HG02870 (cell line): ENCODE measurements around the gene HSPB7.
"Not testable (repeated sequence)": the region's sequence is repeated elsewhere in the genome, so short reads cannot be mapped to it uniquely, and the experiment has no call there.

Source experiments
- ATAC-seq: cut with Tn5 transposase; IDR thresholded peaks from one replicate; pipeline ENCODE4 v1.9.1; 2021; ENCODE audit warnings: mild to moderate bottlenecking, moderate library complexity; ENCODE audit not compliant: unreplicated experiment

HSPB7 gene

GRCh38 chr1:16023050-16023653, 5.3 kb upstream of the HSPB7 start:
- no peak for ATAC-seq

GRCh38 chr1:16022393-16022792, 4.5 kb upstream of the HSPB7 start:
- ATAC-seq: no peak

- ATAC-seq: no peak
These were observed 3.8 kb upstream of the HSPB7 start, which contains the start of gene CLCNKA for GRCh38 chr1:16021681-16022080. Gene CLCNKA (plus strand): TSS chr1:16022036. CDS start chr1:16022620, 584 bp downstream.

GRCh38 chr1:16020878-16021277, 3.0 kb upstream of the HSPB7 start:
- not testable (repeated sequence) for ATAC-seq

- no peak for ATAC-seq
These were observed 2.5 kb upstream of the HSPB7 start for GRCh38 chr1:16020325-16020724.

- ATAC-seq: no peak
These were observed 1.9 kb upstream of the HSPB7 start for GRCh38 chr1:16019644-16020277.

- no peak for ATAC-seq
These were observed 1.2 kb upstream of the HSPB7 start for GRCh38 chr1:16018749-16019643.

GRCh38 chr1:16018308-16018707, 465 bp upstream of the HSPB7 start:
- ATAC-seq: no peak

GRCh38 chr1:16017076-16017460, 775 bp downstream of the HSPB7 start:
- ATAC-seq: no peak

GRCh38 chr1:16015960-16016901, 1.6 kb downstream of the HSPB7 start:
- ATAC-seq: no peak

GRCh38 chr1:16015491-16015890, 2.4 kb downstream of the HSPB7 start:
- no peak for ATAC-seq

GRCh38 chr1:16014509-16015482, 3.0 kb downstream of the HSPB7 start:
- ATAC-seq: no peak

- ATAC-seq: no peak
These were observed 4.0 kb downstream of the HSPB7 start for GRCh38 chr1:16013908-16014258.

GRCh38 chr1:16013220-16013907, 4.5 kb downstream of the HSPB7 start:
- no peak for ATAC-seq

GRCh38 chr1:16012590-16013219, 5.1 kb downstream of the HSPB7 start:
- ATAC-seq: no peak

GRCh38 chr1:16011936-16012589, 5.8 kb downstream of the HSPB7 start:
- no peak for ATAC-seq

GRCh38 chr1:16010837-16011236, 7.0 kb downstream of the HSPB7 start:
- no peak for ATAC-seq

GRCh38 chr1:16009678-16010077, 8.2 kb downstream of the HSPB7 start:
- no peak for ATAC-seq
